ENCODE measurements around the gene WWTR1.
A peak's percentile ranks its signal among the peaks of the same experiment; 100 is the strongest.

DNA sequence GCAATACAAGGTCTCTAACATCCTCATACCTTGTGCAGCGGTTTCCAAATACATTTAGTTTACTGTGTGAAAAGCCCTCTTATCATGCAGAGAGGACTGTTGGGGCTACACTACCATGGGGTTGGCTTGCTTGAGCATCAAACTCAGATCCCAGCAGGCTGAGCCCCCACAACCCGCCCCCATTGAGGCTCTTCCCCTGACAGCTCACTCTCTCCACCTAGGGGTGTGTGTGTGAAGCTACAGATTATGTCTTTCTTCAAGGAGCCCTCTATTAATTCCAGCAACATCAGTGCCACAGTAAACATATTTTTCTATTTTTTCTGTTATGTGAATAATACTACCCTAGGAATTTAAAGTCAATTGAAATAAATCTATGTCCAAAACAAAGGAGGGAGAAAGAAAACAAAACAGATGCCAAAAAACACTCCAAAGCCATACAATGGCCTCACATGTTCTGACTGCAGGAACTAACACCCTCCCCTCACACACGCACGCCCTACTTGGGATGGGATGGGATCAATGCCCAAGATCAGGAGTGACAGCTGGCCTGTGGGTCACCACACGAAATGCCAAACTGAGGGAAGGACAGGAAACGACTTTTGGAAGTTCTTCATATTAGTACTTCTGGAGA, 168.7 kb downstream of the WWTR1 start:
- TF ChIP-seq, protein P1, sequence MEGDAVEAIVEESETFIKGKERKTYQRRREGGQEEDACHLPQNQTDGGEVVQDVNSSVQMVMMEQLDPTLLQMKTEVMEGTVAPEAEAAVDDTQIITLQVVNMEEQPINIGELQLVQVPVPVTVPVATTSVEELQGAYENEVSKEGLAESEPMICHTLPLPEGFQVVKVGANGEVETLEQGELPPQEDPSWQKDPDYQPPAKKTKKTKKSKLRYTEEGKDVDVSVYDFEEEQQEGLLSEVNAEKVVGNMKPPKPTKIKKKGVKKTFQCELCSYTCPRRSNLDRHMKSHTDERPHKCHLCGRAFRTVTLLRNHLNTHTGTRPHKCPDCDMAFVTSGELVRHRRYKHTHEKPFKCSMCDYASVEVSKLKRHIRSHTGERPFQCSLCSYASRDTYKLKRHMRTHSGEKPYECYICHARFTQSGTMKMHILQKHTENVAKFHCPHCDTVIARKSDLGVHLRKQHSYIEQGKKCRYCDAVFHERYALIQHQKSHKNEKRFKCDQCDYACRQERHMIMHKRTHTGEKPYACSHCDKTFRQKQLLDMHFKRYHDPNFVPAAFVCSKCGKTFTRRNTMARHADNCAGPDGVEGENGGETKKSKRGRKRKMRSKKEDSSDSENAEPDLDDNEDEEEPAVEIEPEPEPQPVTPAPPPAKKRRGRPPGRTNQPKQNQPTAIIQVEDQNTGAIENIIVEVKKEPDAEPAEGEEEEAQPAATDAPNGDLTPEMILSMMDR (IDR thresholded peaks at IDR 0.05) = peak in 1 of 3 experiments; percentile 51
- TF ChIP-seq POLR2A (IDR thresholded peaks at IDR 0.05) = no peak

All from testis (tissue), 2 donors.